ENCODE measurements around the gene PIF1. TPM values are rescaled to one million over a fixed set of nuclear protein-coding genes. Genes with fewer than 3 reads are reported as not detected.

PIF1 gene
- polyA plus RNA-seq, 3 donors, result 0.13 to 0.43 TPM; not detected in 1

DNA sequence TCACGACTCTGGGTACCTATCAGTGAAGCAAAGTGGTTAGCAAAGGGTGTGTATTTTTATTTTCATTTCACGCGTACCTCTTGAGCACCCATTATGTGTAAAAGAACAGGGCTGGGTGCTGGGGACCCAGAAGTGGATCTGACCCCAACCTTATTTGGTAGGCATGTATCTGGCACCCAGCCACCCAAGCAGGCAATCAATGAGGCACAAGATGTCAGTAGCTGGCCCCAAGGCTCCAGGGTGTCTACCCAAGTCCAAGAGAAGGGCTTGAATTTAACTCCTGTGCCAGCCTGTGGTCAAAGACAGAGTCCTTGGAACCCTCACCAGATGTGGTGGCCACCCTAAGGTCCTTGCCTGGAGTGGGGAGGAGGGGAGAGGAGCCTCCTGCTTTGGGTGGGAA lies 22.0 kb upstream of the PIF1 start:
- no peaks in the 10 kb centered on the region for H3K9me3 Mint-ChIP-seq
- Histone ChIP-seq H3K9me3 (replicated peaks in 1 of 2; ENCODE audit: control insufficient read depth in 1 of 2, insufficient read depth in 1 of 2, low read length in 2 of 2) (no peaks in the 10 kb centered on the region), H3K4me2 (replicated peaks; ENCODE audit: extremely low read depth, low read length, poor library complexity, severe bottlenecking) (peak overlapping the region; percentile 99), H3K4me1 (ENCODE audit: control insufficient read depth in 1 of 2, insufficient read depth in 2 of 2, low read length in 2 of 2) (peaks cover 84 to 93% of the 10 kb centered on the region in 2 donors), H3K36me3 (replicated peaks in 1 of 2; ENCODE audit: control insufficient read depth in 1 of 2, insufficient read depth in 2 of 2, low read length in 2 of 2) (peaks cover 45 to 59% of the 10 kb centered on the region in 2 donors), H2AFZ (ENCODE audit: insufficient read depth, low read depth, low read length, poor library complexity, severe bottlenecking) (no peak overlapping the region), H3K27ac (ENCODE audit: low read depth in 1 of 2, low read length in 2 of 2) (peak overlapping the region; percentile 33 to 87), H3K27me3 (ENCODE audit: control insufficient read depth in 2 of 2, insufficient read depth in 2 of 2, low read length in 2 of 2) (no peaks in the 10 kb centered on the region), H4K20me1 (ENCODE audit: insufficient read depth, low read length) (peaks cover 100% of the 10 kb centered on the region), H3K9ac (ENCODE audit: insufficient read depth, low read length, poor library complexity, severe bottlenecking) (peak overlapping the region; percentile 16), H3K4me3 (replicated peaks in 1 of 3; ENCODE audit: low read depth in 2 of 3, low read length in 3 of 3) (peak overlapping the region in 1 of 3 experiments; percentile 100), H3K79me2 (ENCODE audit: insufficient read depth, low read length) (peaks cover 98% of the 10 kb centered on the region)
- peaks cover 0 to 3% (median 0%) of the 10 kb centered on the region in 3 donors for H3K27me3 Mint-ChIP-seq (ENCODE audit: low read depth in 3 of 3)
- H3K4me1 Mint-ChIP-seq, result peaks cover 87% of the 10 kb centered on the region
- H3K27ac Mint-ChIP-seq, result peak overlapping the region; percentile 45 to 95 (median 74)
- intact Hi-C loops (cut with micrococcal nuclease), result loop anchor here (5.0 to 10.0 kb wide), 2 partner anchors 60 to 137 kb away; partner anchors contain the start of gene SPG21 (in 1 of the 2)
- no CpG with 5 or more reads among the region's 3 CpGs for WGBS (ENCODE audit: insufficient coverage)
- TF ChIP-seq, protein P1, sequence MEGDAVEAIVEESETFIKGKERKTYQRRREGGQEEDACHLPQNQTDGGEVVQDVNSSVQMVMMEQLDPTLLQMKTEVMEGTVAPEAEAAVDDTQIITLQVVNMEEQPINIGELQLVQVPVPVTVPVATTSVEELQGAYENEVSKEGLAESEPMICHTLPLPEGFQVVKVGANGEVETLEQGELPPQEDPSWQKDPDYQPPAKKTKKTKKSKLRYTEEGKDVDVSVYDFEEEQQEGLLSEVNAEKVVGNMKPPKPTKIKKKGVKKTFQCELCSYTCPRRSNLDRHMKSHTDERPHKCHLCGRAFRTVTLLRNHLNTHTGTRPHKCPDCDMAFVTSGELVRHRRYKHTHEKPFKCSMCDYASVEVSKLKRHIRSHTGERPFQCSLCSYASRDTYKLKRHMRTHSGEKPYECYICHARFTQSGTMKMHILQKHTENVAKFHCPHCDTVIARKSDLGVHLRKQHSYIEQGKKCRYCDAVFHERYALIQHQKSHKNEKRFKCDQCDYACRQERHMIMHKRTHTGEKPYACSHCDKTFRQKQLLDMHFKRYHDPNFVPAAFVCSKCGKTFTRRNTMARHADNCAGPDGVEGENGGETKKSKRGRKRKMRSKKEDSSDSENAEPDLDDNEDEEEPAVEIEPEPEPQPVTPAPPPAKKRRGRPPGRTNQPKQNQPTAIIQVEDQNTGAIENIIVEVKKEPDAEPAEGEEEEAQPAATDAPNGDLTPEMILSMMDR (IDR thresholded peaks at IDR 0.05), result no peak
- peak overlapping the region in 1 of 2 donors; percentile 1 for H3K4me3 Mint-ChIP-seq
- H3K36me3 Mint-ChIP-seq, result peaks cover 49 to 78% of the 10 kb centered on the region in 2 donors
- no peak for DNase-seq

DNA sequence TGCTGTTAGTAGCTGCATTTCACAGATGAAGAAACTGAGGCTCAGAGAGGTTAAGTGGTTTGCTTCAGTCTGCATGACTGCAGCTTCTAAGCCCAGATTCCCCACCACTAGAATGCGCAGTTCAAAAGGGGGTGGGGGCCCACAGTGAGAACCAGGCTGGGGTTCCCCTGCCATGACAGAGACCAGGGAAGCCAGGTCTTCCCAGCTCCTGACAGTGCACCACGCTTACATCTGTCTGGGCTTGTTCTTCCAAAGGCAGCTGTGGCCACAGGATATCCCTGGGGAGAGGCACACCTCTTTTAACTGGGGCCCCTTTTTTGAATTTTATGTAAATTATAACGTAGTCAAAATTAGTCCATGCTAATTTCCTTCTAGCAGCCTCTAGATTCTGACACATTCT lies 21.6 kb upstream of the PIF1 start:
- Histone ChIP-seq H3K27me3 (ENCODE audit: control insufficient read depth in 2 of 2, insufficient read depth in 2 of 2, low read length in 2 of 2) (no peaks in the 10 kb centered on the region), H3K9me3 (replicated peaks in 1 of 2; ENCODE audit: control insufficient read depth in 1 of 2, insufficient read depth in 1 of 2, low read length in 2 of 2) (no peaks in the 10 kb centered on the region), H3K9ac (ENCODE audit: insufficient read depth, low read length, poor library complexity, severe bottlenecking) (no peak overlapping the region), H3K4me2 (replicated peaks; ENCODE audit: extremely low read depth, low read length, poor library complexity, severe bottlenecking) (peak overlapping the region; percentile 99), H3K4me1 (ENCODE audit: control insufficient read depth in 1 of 2, insufficient read depth in 2 of 2, low read length in 2 of 2) (peaks cover 80 to 89% of the 10 kb centered on the region in 2 donors), H3K79me2 (ENCODE audit: insufficient read depth, low read length) (peaks cover 98% of the 10 kb centered on the region), H3K4me3 (replicated peaks in 1 of 3; ENCODE audit: low read depth in 2 of 3, low read length in 3 of 3) (peak overlapping the region in 1 of 3 experiments; percentile 100), H3K36me3 (replicated peaks in 1 of 2; ENCODE audit: control insufficient read depth in 1 of 2, insufficient read depth in 2 of 2, low read length in 2 of 2) (peaks cover 42 to 55% of the 10 kb centered on the region in 2 donors), H4K20me1 (ENCODE audit: insufficient read depth, low read length) (peaks cover 100% of the 10 kb centered on the region), H3K27ac (ENCODE audit: low read depth in 1 of 2, low read length in 2 of 2) (peak overlapping the region in 1 of 2 donors; percentile 87), H2AFZ (ENCODE audit: insufficient read depth, low read depth, low read length, poor library complexity, severe bottlenecking) (no peak overlapping the region)
- intact Hi-C loops (cut with micrococcal nuclease), result loop anchor here (5.0 to 10.0 kb wide), 2 partner anchors 60 to 138 kb away; partner anchors contain the start of gene SPG21 (in 1 of the 2)
- Mint-ChIP-seq H3K27me3 (ENCODE audit: low read depth in 3 of 3) (peaks cover 0 to 3% (median 0%) of the 10 kb centered on the region in 3 donors), H3K4me3 (peak overlapping the region in 1 of 2 donors; percentile 100), H3K36me3 (peaks cover 46 to 77% of the 10 kb centered on the region in 2 donors), H3K9me3 (no peaks in the 10 kb centered on the region), H3K27ac (peak overlapping the region; percentile 35 to 97 (median 79)), H3K4me1 (peaks cover 82% of the 10 kb centered on the region)
- 94% methylated on average over 2 of the region's 3 CpGs for WGBS (ENCODE audit: insufficient coverage)
- TF ChIP-seq, protein P1 (IDR thresholded peaks at IDR 0.05), result no peak
- no peak for DNase-seq

Measured in CD14-positive monocyte (primary cell).